Esophagus (tissue), 2 donors: ENCODE results near the gene SMARCA4. TPM values are rescaled to one million over a fixed set of nuclear protein-coding genes. Genes with fewer than 3 reads are reported as not detected.
"Not testable (repeated sequence)": the region's sequence is repeated elsewhere in the genome, so short reads cannot be mapped to it uniquely, and the experiment has no call there.

Source experiments
- H3K27ac ChIP-seq, 2 donors: one replicate each; pipeline ENCODE4 v1.5.1; 2013; ENCODE audit warnings: low read depth in 2 of 2, mild to moderate bottlenecking in 2 of 2, inconsistent platforms in 1 of 2, low read length in 1 of 2, moderate library complexity in 1 of 2
- H3K27me3 ChIP-seq, 2 donors: one replicate each; pipeline ENCODE4 v1.6.1; 2013; ENCODE audit warnings: low read length in 2 of 2, control low read depth in 1 of 2, mild to moderate bottlenecking in 1 of 2; ENCODE audit not compliant: insufficient read depth in 2 of 2, control insufficient read depth in 1 of 2
- H3K36me3 ChIP-seq, 2 donors: one replicate each; pipeline ENCODE4 v1.6.1; 2013; ENCODE audit warnings: low read length in 1 of 2; ENCODE audit not compliant: control insufficient read depth in 2 of 2, insufficient read depth in 2 of 2
- H3K4me1 ChIP-seq, 2 donors: one replicate each; pipeline ENCODE4 v1.6.1; 2013; ENCODE audit warnings: low read length in 1 of 2; ENCODE audit not compliant: control insufficient read depth in 2 of 2, insufficient read depth in 2 of 2
- H3K4me3 ChIP-seq, 2 donors: one replicate each; pipeline ENCODE4 v1.5.1; 2013; ENCODE audit warnings: low read length in 2 of 2, mild to moderate bottlenecking in 2 of 2, low read depth in 1 of 2, moderate library complexity in 1 of 2
- H3K9me3 ChIP-seq, 2 donors: one replicate each; pipeline ENCODE4 v1.6.1; 2013; ENCODE audit warnings: mild to moderate bottlenecking in 2 of 2, low read depth in 1 of 2, low read length in 1 of 2, moderate library complexity in 1 of 2; ENCODE audit not compliant: control insufficient read depth in 2 of 2, insufficient read depth in 1 of 2
- WGBS, 2 donors: extraction: QIAGEN DNeasy Blood & Tissue Kit; methylation state at CpG; one replicate each; pipeline ENCODE4 v1.1.7; 2013; 5-methylcytosine and 5-hydroxymethylcytosine counted together
- polyA plus RNA-seq, 2 donors: library from polyadenylated mRNA; stranded (reverse); fragments of 200-250 nt; gene quantifications; one replicate each; pipeline ENCODE4 v1.2.3, GENCODE V29; 2013
- donor health status: healthy with polysubstance abuse.
- donor health status: Bipolar disorder and iron deficiency.

SMARCA4 gene
- polyA plus RNA-seq, 2 donors, result 66.8 to 113 TPM

DNA sequence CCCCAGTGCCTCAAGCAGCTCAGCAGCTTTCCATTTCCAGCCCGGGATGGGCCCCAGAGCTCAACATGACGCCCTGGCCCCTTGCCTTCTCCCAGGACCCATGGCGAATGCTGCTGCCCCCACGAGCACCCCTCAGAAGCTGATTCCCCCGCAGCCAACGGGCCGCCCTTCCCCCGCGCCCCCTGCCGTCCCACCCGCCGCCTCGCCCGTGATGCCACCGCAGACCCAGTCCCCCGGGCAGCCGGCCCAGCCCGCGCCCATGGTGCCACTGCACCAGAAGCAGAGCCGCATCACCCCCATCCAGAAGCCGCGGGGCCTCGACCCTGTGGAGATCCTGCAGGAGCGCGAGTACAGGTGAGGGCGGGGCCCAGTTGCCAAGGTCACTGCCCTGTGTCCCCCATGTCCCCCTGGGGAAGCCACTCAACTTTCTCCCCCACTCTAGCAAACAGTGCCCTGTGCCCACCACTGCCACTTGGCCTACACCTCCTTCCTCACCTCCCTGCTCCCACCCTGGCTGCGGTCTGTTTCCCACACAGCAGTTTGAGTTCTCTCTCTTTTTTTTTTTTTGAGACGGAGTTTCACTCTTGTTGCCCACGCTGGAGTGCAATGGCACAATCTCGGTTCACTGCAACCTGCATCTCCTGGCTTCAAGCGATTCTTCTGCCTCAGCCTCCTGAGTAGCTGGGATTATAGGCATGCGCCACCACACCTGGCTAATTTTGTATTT lies 26.9 kb downstream of the SMARCA4 start:
- no peaks in the 10 kb centered on the region for H3K4me1 ChIP-seq
- H3K4me3 ChIP-seq, result no peak overlapping the region
- 93% methylated on average over 32 of the region's 32 CpGs for WGBS, 2 donors
- H3K9me3 ChIP-seq, result no peaks in the 10 kb centered on the region
- H3K36me3 ChIP-seq, result peaks cover 16 to 62% of the 10 kb centered on the region in 2 donors
- no peaks in the 10 kb centered on the region for H3K27me3 ChIP-seq
- no peak overlapping the region for H3K27ac ChIP-seq

DNA sequence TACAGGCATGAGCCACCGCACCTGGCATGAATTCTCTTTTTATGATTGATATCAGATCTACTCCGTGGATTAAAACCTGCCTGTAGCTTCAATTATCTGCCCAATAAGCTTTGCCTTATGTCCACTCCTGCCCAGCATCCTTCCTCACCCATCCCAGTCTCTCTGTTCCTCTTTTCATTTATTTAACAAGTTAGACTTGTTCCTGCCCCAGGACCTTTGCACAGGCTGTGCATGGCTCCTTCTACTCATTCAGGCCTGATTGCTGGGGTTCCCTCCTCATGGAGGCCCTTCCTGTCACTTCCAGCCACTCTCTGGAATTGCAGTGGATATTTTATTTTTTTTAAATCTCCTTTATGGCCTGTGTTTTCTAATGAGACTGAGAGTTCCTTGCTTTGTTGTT lies 27.6 kb downstream of the SMARCA4 start:
- no peaks in the 10 kb centered on the region for H3K27me3 ChIP-seq
- H3K27ac ChIP-seq, result no peak overlapping the region
- H3K36me3 ChIP-seq, result peaks cover 16 to 65% of the 10 kb centered on the region in 2 donors
- 87 to 91% methylated on average over 2 of the region's 2 CpGs for WGBS, 2 donors
- no peak overlapping the region for H3K4me3 ChIP-seq
- no peaks in the 10 kb centered on the region for H3K4me1 ChIP-seq
- H3K9me3 ChIP-seq, result no peaks in the 10 kb centered on the region

DNA sequence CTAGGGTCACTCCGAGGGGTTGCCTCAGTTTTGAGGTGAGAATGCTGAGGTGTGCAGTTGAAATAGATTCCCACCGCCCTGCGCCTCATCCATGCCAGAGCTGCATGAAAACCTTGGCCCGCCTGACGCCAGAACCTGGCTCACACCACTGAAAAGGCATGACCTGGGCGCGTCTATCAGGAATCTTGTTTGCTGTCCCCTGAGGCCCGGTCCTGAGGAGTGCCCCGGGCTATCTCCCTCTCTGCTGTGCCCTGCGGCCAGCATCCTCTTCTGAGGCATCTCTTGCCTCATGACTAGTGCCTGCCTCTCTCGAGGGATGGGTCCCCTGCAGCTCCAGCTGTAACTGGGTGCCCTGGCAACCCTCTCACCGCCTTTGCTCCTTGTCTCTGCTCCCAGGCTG lies 28.1 kb downstream of the SMARCA4 start:
- WGBS, 2 donors, result 85% methylated on average over 12 of the region's 12 CpGs
- no peak overlapping the region for H3K27ac ChIP-seq
- no peaks in the 10 kb centered on the region for H3K9me3 ChIP-seq
- H3K36me3 ChIP-seq, result peaks cover 16 to 65% of the 10 kb centered on the region in 2 donors
- no peak overlapping the region for H3K4me3 ChIP-seq
- no peaks in the 10 kb centered on the region for H3K4me1 ChIP-seq
- H3K27me3 ChIP-seq, result no peaks in the 10 kb centered on the region

DNA sequence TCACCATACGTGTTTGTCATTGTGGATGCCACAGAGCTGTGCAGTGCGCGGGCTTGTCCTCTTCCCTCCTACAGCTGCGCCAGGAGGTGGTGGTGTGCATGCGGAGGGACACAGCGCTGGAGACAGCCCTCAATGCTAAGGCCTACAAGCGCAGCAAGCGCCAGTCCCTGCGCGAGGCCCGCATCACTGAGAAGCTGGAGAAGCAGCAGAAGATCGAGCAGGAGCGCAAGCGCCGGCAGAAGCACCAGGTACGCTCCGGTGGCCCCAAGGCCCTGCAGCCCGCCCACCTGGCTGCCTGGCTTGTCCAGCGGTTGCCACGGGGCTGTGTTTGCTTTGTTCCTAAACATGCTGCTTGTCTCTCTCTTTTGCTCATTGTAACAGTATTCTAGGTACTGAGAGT lies 30.2 kb downstream of the SMARCA4 start:
- peaks cover 11 to 59% of the 10 kb centered on the region in 2 donors for H3K36me3 ChIP-seq
- H3K4me3 ChIP-seq, result no peak overlapping the region
- H3K27me3 ChIP-seq, result no peaks in the 10 kb centered on the region
- H3K9me3 ChIP-seq, result no peaks in the 10 kb centered on the region
- H3K4me1 ChIP-seq, result no peaks in the 10 kb centered on the region
- 94% methylated on average over 20 of the region's 20 CpGs for WGBS, 2 donors
- no peak overlapping the region for H3K27ac ChIP-seq

DNA sequence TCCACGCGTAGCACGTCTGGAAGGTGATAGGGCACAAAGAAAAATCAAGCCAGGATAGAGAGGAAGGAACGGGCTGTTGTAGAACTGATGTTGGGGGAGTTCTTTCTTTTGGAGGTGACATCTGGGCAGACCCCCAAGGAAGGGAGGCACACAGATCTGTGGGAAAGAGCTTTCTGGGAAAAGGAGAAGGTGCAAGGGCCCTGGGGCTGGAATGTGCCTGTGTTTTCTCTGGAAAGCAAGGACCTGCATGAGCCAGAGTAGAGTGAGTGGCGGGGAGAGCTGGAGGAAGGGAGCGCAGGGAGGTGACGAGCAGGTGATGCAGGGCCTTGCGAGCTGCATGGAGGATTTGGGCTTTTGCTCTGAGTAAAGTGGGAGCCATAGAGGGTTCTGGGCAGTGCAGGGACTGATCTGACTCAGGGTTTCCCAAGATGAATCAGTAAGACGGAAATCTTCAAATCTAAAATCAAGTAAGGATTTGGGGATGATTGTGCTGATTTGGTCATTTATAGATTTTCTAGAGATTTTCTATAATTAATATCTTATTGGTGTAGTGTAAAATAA lies 30.8 kb downstream of the SMARCA4 start:
- Histone ChIP-seq H3K9me3 (no peaks in the 10 kb centered on the region), H3K4me1 (no peaks in the 10 kb centered on the region), H3K4me3 (no peak overlapping the region), H3K36me3 (peaks cover 11 to 56% of the 10 kb centered on the region in 2 donors), H3K27me3 (no peaks in the 10 kb centered on the region), H3K27ac (no peak overlapping the region)
- 95 to 96% methylated on average over 9 of the region's 9 CpGs for WGBS, 2 donors

DNA sequence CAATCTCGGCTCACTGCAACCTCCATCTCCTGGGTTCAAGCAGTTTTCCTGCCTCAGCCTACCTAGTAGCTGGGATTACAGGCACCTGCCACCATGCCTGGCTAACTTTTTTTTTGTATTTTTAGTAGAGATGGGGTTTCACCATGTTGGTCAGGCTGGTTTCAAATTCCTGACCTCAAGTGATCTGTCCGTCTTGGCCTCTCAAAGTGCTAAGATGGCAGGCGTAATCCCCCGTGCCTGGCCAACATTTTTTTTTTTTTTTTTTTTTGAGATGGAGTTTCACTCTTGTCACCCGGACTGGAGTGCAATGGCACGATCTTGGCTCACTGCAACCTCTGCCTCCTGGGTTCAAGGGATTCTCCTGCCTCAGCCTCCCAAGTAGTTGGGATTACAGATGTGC lies 31.3 kb downstream of the SMARCA4 start:
- not testable (repeated sequence) for H3K27ac ChIP-seq, H3K27me3 ChIP-seq, H3K4me1 ChIP-seq, H3K4me3 ChIP-seq, H3K9me3 ChIP-seq
- peaks cover 11 to 50% of the 10 kb centered on the region in 2 donors for H3K36me3 ChIP-seq
- 83 to 84% methylated on average over 6 of the region's 6 CpGs for WGBS, 2 donors

DNA sequence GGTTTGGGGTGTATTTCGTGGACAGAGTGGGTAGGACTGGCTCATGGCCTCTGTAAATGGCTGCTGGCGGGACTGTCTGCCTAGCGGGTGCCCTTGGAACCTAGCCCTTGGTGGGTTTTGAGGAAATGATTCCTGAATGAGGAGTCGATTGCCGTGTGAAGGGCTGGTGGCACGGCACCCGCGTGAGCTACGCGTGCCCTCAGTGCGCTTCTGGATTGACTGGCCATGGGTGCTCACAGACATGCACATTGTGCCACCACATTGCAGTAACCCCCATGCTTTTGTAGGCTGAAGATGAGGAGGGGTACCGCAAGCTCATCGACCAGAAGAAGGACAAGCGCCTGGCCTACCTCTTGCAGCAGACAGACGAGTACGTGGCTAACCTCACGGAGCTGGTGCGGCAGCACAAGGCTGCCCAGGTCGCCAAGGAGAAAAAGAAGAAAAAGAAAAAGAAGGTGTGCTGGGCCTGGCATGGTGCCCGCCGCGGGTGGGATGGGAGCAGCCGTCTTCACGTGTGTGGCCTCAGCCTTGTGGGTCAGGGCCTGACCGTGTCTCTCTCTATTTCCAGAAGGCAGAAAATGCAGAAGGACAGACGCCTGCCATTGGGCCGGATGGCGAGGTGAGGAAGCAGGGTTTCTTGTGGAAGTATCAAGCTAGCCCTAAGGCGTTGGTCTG lies 35.2 kb downstream of the SMARCA4 start:
- H3K4me1 ChIP-seq, result no peaks in the 10 kb centered on the region
- no peaks in the 10 kb centered on the region for H3K27me3 ChIP-seq
- no peak overlapping the region for H3K27ac ChIP-seq
- WGBS, 2 donors, result 89 to 92% methylated on average over 29 of the region's 29 CpGs
- H3K4me3 ChIP-seq, result no peak overlapping the region
- no peaks in the 10 kb centered on the region for H3K9me3 ChIP-seq
- peaks cover 6 to 33% of the 10 kb centered on the region in 2 donors for H3K36me3 ChIP-seq

DNA sequence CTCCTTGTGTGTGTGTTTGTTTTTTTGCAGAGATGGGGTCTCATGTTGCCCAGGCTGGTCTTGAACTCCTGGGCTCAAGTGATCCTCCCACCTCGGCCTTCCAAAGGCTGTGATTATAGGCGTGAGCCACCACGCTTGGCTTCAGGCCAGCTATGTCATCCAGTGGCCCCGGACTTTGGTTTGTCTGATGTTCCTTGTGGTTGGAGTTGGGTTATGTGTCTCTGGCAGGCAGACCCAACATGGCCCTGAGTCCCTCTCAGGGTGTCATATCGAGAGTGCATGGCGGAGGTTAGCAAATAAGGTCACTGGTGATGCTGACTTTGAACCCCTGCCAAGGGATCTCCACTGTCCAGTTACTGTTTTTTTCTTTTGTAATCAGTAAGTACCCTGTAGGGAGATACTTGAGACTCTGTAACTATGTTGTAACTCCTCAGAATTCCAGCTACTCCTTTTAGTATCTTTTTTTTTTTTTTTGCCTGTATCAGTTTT lies 37.3 kb downstream of the SMARCA4 start:
- 69 to 74% methylated on average over 6 of the region's 6 CpGs for WGBS, 2 donors
- no peak overlapping the region for H3K27ac ChIP-seq
- peaks cover 0 to 33% of the 10 kb centered on the region in 2 donors for H3K36me3 ChIP-seq
- H3K4me1 ChIP-seq, result no peaks in the 10 kb centered on the region
- H3K27me3 ChIP-seq, result no peaks in the 10 kb centered on the region
- H3K9me3 ChIP-seq, result peaks cover 0 to 2% of the 10 kb centered on the region in 2 donors
- no peak overlapping the region for H3K4me3 ChIP-seq

DNA sequence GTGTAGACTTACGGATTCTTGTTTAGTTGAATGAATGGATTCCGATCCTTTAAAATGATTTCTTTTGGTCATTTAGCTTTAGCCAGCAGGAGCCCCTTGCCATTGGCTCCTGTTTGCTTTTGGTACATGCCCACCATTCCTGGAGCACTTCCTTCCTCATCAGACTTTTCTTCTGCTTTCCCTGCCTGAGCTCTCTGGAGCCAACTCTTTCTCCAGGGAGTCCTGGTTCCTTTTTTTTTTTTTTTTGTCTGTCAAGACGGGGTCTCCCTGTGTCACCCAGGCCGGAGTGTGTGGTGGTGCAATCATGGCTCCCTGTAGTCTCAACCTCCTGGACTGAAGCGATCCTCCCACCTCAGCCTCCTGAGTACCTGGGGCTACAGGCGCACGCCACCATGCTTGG lies 37.8 kb downstream of the SMARCA4 start:
- Histone ChIP-seq H3K9me3 (peaks cover 0 to 2% of the 10 kb centered on the region in 2 donors), H3K36me3 (peaks cover 0 to 35% of the 10 kb centered on the region in 2 donors), H3K4me3 (no peak overlapping the region), H3K4me1 (no peaks in the 10 kb centered on the region), H3K27me3 (no peaks in the 10 kb centered on the region), H3K27ac (no peak overlapping the region)
- 95 to 96% methylated on average over 7 of the region's 7 CpGs for WGBS, 2 donors
